Osteoblast (primary cell): Measurements from ENCODE around the gene AGBL1. TPM values are rescaled to one million over a fixed set of nuclear protein-coding genes. Genes with fewer than 3 reads are reported as not detected.

ENCODE experiments used
- DNase-seq: peaks from one replicate; pipeline ENCODE4 v3.0.0; 2011; ENCODE audit warnings: low spot score, mixed read lengths; ENCODE audit not compliant: insufficient read length; ENCODE audit errors: missing footprints
- H2AFZ ChIP-seq: 2 replicates; pipeline ENCODE4 v1.6.0; 2011; ENCODE audit warnings: mild to moderate bottlenecking, low read length
- H3K27ac ChIP-seq: 2 replicates; pipeline ENCODE4 v1.5.1; 2011; ENCODE audit warnings: mild to moderate bottlenecking, low read depth, low read length, moderate library complexity
- H3K27me3 ChIP-seq: 2 replicates; pipeline ENCODE4 v1.6.0; 2012; ENCODE audit warnings: mild to moderate bottlenecking, control low read depth, inconsistent platforms, low read length, moderate library complexity; ENCODE audit not compliant: insufficient read depth
- H3K36me3 ChIP-seq: 2 replicates; pipeline ENCODE4 v1.5.1; 2011; ENCODE audit warnings: mild to moderate bottlenecking, low read length, control low read depth, moderate library complexity; ENCODE audit not compliant: insufficient read depth
- H3K4me1 ChIP-seq: 2 replicates; pipeline ENCODE4 v1.5.1; 2011; ENCODE audit warnings: mild to moderate bottlenecking, low read length, control low read depth, moderate library complexity; ENCODE audit not compliant: insufficient read depth
- H3K4me2 ChIP-seq: 2 replicates; pipeline ENCODE4 v1.6.0; 2011; ENCODE audit warnings: mild to moderate bottlenecking, low read length; ENCODE audit not compliant: insufficient read depth
- H3K4me3 ChIP-seq: fragments of 200-600 bp; sonication (generic); 3 replicates; pipeline ENCODE4 v1.5.1; 2012; ENCODE audit warnings: mild to moderate bottlenecking, low read length, inconsistent platforms; ENCODE audit not compliant: insufficient read depth
- H3K79me2 ChIP-seq: 2 replicates; pipeline ENCODE4 v1.6.0; 2012; ENCODE audit warnings: mild to moderate bottlenecking, low read length, control low read depth, inconsistent platforms; ENCODE audit not compliant: insufficient read depth
- H3K9me3 ChIP-seq: 2 replicates; pipeline ENCODE4 v1.5.1; 2011; ENCODE audit warnings: low read depth, low read length, control low read depth
- H4K20me1 ChIP-seq: 2 replicates; pipeline ENCODE4 v1.6.0; 2012; ENCODE audit warnings: mild to moderate bottlenecking, low read length, control low read depth; ENCODE audit not compliant: insufficient read depth
- CTCF ChIP-seq: IDR thresholded peaks from 2 replicates; pipeline ENCODE4 v1.5.1; 2011; ENCODE audit warnings: mild to moderate bottlenecking, low read depth, low read length, moderate library complexity; ENCODE audit errors: extremely low read depth
- total RNA-seq: library from RNA; depleted of rRNA; stranded (reverse); fragments of >200 nt; gene quantifications from 2 replicates; pipeline ENCODE4 v1.2.3, GENCODE V29; 2012

Gene AGBL1
- total RNA-seq, 1 donor: not detected

DNA sequence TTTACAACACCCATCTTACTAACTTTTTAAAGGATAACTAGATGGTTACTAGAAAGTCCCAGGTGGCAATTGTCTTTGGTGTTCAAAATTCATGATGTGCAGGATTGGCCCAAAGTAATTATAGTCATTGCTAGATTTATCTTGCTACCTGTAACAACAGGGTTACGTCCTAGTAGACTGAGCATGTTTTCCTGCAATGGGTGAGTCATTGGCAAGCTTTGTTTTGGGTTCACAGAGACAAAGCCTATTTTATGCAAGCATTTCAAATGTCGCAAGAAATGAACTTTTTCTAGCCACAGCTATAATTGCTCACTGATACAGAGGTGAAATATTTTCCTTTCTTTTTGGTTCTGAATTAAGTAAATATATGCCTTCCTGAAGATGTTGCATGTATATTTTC lies 267.6 kb downstream of the AGBL1 start:
- no peak for DNase-seq
- no peak for TF ChIP-seq CTCF
- Histone ChIP-seq H3K9me3 (no peaks in the 10 kb centered on the region), H3K27ac (no peak overlapping the region), H4K20me1 (no peaks in the 10 kb centered on the region), H3K4me3 (no peak overlapping the region), H3K4me1 (no peaks in the 10 kb centered on the region), H3K27me3 (no peaks in the 10 kb centered on the region), H3K4me2 (no peak overlapping the region), H2AFZ (no peak overlapping the region), H3K79me2 (no peaks in the 10 kb centered on the region), H3K36me3 (no peaks in the 10 kb centered on the region)

- no peak for TF ChIP-seq CTCF
- Histone ChIP-seq H2AFZ (no peak overlapping the region), H3K79me2 (no peaks in the 10 kb centered on the region), H3K4me2 (no peak overlapping the region), H3K4me1 (no peaks in the 10 kb centered on the region), H3K27me3 (no peaks in the 10 kb centered on the region), H3K27ac (no peak overlapping the region), H3K36me3 (no peaks in the 10 kb centered on the region), H4K20me1 (no peaks in the 10 kb centered on the region), H3K4me3 (no peak overlapping the region), H3K9me3 (no peaks in the 10 kb centered on the region)
- no peak for DNase-seq
These were observed 269.9 kb downstream of the AGBL1 start for GRCh38 chr15:86349565-86349964.

- no peaks in the 10 kb centered on the region for H3K36me3 ChIP-seq
- TF ChIP-seq CTCF: no peak
These were observed 273.5 kb downstream of the AGBL1 start for GRCh38 chr15:86353213-86353612.

DNA sequence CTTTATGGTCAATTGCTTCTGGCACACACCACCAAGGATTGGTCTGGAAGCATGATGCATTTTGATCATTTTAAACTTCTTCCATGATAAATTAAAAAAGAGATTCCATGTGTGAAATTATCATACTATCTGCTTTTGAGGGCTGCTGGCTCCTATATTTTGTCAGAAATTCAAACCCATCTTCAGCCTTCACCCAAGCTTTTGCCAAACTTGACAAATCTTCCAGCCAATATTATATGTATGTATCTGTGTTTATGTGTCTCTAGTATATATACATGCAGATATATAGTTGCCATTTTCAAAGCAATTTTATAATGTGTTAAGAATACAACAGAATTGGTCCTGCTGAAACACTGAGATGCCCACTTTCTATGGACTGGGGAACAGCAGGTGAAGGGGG lies 275.7 kb downstream of the AGBL1 start:
- no peak overlapping the region for H3K4me2 ChIP-seq
- no peak overlapping the region for H3K27ac ChIP-seq
- no peaks in the 10 kb centered on the region for H3K9me3 ChIP-seq
- no peak overlapping the region for H2AFZ ChIP-seq
- no peak for TF ChIP-seq CTCF
- no peak for DNase-seq
- no peak overlapping the region for H3K4me3 ChIP-seq
- H3K4me1 ChIP-seq: no peaks in the 10 kb centered on the region
- no peaks in the 10 kb centered on the region for H3K79me2 ChIP-seq
- no peaks in the 10 kb centered on the region for H3K36me3 ChIP-seq
- H3K27me3 ChIP-seq: no peaks in the 10 kb centered on the region
- no peaks in the 10 kb centered on the region for H4K20me1 ChIP-seq

More at GRCh38 chr15:86353213-86353612, 273.5 kb downstream of the AGBL1 start:
- Histone ChIP-seq H3K9me3 (no peaks in the 10 kb centered on the region), H3K4me2 (no peak overlapping the region), H4K20me1 (no peaks in the 10 kb centered on the region), H3K4me1 (no peaks in the 10 kb centered on the region), H3K4me3 (no peak overlapping the region), H2AFZ (no peak overlapping the region), H3K27ac (no peak overlapping the region), H3K27me3 (no peaks in the 10 kb centered on the region), H3K79me2 (no peaks in the 10 kb centered on the region)
- no peak for DNase-seq
